IPS-NIHi7 (cell line): ENCODE data around the gene OPALIN.
A peak's percentile ranks its signal among the peaks of the same experiment; 100 is the strongest.
"Not testable (repeated sequence)": the region's sequence is repeated elsewhere in the genome, so short reads cannot be mapped to it uniquely, and the experiment has no call there.

Experiments used
- DNase-seq: peaks from one replicate; pipeline ENCODE4 v3.0.0; 2012; ENCODE audit warnings: mixed read lengths; ENCODE audit errors: extremely low spot score

OPALIN gene

DNA sequence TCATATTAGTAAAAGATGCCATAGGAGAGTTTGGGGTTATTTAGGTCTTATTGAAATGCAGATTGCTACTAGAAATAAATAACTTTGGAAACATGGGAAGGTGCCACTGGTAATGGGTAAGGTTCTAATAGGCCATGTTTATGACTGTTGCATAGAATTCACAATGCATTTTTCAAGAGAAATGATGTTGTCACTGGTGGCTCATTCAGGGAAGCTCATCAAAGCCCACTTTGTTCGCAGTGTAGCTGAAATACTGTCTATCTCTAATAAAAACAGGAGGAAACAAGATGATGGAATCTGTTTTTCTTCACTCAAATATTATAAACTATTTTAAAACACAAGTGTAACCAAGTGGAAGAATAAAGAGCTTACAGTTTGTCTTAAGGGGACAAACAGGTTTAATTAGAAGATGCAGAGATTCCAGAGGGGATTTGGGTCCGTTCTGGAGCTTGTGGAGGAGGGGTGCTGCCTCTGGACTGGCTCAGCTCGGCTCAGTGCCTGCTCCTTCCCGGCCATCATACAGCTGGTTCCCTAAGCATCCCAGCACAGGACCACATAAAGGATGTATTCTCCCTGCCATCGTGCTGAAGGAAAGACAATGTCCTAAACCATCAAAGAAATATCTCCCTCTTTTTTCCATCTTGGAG lies 20.4 kb downstream of the OPALIN start:
- DNase-seq = no peak

DNA sequence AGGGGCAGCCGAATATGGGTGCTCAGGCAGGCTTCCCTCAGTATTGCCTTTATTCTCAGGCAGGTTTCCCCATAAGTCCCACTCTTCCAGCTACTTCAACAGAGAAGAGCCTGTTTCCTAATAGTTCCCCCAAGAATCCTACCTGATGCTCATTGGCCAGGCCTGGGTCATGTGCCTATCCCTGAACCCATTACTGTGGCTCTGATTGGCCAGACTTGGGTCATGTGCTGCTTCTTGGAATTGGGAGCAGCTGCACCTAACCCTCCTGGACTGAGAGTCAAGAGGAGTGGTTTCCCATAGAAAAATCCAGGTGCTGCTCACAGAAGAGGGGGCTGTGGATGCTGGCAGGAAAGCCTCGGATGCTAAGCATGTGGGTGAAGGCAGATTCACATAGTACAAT lies 21.7 kb downstream of the OPALIN start:
- no peak for DNase-seq

DNA sequence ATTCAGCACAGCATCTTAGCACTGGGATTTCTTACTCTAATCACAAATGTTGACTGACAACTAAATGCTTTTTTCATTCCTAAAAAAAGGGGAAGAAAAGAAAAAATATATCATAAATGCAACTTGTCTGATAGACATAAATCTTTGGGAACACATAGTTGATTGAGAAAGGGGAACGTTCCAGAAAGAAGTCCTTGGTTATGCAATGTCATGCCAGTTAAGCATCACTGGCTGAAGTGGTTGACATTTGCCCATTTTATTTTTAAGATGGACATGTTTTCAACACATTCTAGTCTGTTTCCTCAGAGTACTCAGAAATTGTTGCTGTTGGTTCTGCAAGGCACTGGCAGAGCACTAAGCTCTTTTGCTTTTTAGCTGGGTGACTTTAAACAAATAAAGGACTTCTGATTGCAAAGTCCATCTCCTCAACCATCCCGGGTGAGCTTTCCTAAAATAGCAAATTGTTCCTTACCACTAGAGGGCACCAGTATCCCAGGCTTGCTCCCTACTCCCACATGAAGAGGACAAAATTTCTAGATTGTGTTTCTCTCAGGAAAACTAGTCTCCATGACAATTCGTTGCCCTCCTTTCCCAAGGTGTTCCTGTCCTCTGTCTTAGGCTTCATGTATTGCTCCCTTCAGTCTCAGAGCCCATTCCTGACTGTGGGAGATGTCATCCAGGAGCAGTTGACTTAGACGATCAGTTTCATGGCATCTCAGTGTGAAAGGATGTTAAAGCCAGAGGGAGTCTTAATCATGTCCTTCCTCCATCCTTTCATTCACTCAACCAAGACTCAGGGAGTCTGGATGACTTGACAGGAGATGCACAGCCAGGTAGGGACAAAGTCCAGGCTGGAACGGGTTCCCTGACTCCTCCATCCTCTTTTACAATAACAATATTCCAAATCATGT lies 23.9 kb downstream of the OPALIN start:
- peak; percentile 77 for DNase-seq

DNA sequence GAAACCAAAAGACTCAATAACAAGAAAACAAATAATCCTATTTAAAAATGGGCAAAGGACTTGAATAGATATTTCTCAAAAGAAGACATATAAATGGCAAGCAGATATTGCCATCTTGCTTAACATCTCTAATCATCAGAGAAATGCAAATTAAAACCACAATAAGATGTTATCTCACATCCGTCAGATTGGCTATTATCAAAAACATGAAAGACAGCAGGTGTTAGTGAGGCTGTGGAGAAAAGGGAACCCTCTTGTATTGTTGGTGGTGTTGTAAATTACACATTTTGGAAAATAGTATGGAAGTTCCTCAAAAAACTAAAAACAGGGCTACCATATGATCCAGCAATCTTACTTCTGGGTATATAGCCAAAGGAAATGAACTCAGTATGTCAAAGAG lies 25.7 kb downstream of the OPALIN start:
- DNase-seq = no peak

DNA sequence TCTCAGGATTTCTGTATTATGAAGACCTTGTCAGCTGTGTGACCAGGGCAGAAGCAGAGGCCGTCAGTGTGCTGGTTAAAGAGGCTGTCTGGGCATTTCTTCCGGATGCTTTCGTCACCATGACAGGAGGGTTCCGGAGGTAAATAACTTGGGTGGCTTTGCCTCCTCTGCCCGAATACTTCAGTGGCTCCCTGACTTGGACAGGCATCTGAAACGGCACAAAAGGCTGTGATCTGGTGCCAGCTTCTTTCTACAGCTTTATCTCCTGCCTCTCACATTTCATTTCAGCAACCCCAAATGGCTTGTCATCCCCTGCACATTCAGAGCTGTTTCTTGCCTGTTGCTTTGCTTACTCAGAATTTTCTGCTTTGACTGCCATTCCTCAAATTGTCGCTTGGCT lies 31.3 kb downstream of the OPALIN start:
- DNase-seq = no peak

DNA sequence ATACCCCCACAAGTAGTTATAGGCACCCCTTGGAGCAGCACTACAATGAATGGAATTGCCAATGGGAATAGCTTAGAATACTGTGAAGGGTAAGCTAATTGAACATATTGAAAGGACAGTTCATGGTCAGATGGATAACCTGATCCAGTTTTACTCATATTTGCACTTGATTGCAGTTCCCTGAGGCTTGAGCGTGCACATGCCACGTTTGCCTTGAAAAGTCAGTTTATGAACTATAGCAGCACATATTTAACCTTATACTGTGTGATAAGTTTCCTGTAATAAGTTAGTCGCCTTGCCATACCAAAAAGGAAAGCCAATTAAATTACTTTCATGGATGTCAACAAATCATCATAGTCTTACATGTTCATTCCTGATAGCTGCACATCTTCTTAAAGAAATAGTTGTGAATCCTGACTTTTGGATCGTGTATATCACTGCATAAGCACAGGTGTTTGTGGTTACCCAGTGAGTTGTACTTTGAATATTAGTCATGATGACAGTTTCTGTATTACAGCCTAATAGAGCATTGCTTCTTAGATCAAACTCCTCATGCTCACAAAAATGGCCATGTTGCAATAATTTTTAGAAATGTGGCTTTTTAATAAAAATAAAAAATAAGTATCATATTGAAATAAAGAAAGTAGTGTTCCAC lies 33.0 kb downstream of the OPALIN start:
- no peak for DNase-seq

DNA sequence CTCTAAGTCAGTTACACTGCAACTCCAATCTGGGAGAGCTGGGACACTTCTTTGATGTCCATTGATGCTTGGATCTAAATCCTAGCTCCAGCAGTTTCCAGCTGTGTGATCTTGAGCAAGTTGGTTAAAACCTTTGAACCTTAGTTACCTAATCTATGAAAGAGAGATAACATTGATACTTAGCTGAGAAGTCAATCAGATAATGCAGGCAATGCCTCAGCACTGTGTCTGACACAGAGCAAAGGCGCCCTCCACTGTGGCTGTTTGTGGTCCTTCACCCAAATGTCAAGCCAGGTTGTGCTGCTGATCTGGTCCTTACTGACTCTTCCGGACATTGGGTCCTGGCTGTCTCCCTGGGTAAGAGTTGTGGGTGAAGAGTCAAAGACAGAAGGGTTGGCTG lies 34.4 kb downstream of the OPALIN start:
- DNase-seq = peak; percentile 55

DNA sequence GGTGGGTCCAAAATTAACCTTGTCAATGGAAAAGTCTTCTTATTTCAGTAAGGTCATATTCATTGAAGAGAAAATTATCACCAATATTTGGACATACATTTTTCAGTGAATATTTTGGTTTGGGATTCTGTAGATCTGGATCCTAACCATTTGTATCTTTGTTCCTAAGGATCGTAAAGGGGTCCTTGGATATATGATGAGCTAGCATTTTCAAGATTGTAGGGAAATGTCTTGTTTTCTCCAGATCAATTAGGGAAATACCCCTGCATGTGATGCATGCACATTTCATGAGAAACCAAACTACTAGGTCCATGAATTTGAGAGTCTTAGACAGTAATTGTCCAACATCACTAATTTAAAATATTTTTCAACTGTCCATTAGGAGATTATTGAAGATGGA lies 36.5 kb downstream of the OPALIN start:
- no peak for DNase-seq

DNA sequence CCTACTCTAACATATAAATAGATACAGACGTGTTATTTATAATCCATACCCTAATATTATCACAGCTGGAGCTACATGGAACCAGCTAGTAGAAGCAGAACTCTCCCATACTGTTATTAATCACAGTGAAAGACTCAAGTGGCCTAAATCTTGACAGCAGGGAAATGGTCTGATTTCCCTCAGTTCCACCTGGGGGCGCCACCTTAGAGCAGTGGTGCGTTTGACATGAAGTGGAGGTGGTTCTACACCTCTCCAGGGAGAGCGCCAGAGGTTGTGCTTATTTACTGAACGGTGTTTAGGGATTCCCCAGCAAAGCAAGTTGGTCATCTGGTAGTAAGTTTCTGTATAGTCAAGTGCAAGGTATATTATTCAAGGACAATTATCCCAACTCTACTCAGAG lies 37.0 kb downstream of the OPALIN start:
- DNase-seq = peak; percentile 73

DNA sequence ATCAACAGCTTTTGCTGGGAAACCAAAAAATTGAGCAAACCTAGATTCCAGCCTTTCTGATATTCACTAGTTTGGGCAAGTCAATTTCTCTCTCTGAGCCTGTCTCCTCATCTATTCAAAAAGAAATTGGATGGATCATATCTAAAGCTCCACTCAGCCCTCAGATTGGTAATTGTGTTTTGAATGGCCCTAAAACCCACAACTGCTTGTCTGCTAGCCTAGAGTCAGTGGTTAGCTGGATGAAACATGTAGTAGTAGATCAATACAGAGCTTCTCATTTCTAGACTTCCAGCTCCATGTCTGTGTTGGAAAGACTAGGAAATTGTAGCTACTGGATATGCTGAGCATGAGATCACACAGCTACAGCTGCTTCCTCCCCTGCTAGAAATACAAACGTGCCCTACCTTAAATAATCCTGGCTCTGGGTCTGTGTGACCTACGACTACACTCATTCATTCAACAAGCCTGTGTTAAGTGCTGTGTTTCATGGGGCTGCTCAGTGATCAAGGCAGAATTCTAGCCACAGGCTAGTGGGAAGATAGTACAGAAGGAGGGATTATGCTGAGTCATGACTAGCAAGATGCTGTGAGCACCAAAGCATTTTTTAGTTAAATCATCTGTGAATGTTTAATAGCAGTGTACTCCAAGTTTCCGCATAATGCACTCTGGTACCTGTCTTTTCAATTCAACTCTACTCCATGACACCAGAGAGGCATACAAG lies 38.9 kb downstream of the OPALIN start:
- no peak for DNase-seq

DNA sequence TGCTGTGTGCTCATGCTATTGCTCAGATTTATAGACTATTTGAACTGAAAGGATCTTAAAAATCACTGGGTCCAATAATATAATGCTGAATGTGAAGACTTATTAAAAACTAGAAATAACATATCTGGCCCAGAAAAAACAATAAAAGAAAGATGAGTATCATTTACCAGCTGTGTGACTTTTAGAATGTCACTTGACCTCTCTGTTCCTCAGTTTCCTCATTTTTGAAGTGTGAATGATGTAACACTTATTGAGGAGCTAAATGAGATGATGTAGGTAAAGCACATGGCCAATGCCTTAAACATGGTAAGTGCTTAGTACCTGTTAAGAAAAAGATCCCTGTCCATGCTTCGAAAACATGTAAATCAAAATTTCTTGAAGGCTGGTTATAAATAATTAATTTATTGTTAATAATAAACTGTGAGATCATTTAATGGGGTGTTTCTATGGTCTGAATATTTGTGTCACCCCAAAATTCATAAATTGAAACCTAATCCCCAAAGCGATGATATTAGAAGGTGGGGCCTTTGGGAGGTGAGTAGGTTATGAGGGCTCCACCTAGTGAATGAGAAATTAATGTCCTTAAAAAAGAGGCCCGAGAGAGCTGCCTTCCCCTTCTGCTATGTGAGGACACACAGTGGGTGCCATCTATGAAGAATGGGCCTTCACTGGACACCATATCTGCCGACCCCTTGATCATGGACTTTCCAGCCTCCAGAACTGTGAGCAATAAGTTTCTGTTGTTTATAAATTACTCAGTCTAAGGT lies 41.6 kb downstream of the OPALIN start:
- no peak for DNase-seq

DNA sequence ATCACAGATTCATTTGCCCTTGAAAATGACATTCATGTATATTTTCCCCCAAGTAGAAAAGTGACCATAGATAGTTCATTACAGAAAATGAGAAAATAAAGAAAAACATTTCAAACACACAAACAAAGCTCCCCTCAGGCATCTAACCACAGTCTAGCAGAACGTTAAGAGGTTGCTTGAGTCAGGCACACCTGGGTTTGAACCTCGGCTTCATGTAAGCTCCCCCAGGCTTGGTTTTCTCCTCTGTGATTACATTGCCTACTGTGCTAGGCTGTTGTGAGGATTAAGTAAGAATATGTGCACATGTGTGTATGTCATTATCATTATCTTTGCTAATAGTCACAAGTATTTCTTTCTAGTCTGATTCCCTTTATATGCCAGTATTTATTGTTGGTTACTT lies 45.5 kb downstream of the OPALIN start:
- no peak for DNase-seq

DNA sequence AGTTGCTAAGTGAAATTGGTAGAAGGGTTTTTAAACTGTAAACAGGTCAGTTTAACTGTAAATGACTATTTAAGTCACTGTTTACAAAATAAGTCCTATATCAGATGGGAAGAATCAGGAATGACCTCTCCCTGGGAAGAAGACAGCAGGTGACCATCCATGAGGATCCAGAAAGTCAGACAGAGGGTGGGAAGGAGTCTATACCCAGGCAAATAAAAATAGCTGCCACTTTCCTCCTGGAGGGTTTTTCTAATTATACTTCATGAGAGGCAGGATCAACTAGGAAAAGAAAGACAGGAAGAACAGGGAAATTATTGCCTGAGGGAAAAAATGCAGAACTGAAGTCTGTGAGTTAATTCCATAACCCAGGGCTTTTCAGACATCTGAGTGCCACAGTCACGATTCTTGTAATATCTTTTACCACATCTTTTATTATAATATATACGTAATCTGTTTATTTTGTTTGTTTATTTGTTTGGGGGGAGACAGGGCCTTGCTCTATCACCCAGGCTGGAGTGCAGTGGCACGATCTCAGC lies 47.6 kb downstream of the OPALIN start:
- no peak for DNase-seq

DNA sequence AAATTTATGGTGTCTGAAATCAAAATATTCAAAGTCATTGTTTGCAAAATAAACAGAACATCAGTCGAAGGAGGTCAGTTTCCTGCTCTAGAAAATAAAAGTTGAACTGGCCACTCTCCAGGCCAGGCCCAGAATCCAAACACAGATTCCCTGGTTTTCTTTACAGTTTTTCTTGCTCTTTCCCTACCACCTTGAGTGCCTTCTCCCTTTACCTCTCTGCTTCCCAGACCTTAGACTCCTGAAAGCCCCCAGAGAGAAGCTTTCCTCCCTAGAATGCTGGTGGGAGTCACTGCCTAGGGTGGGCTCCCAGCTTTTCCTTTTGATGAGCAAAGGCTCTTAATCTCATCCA lies 48.5 kb downstream of the OPALIN start:
- no peak for DNase-seq

DNA sequence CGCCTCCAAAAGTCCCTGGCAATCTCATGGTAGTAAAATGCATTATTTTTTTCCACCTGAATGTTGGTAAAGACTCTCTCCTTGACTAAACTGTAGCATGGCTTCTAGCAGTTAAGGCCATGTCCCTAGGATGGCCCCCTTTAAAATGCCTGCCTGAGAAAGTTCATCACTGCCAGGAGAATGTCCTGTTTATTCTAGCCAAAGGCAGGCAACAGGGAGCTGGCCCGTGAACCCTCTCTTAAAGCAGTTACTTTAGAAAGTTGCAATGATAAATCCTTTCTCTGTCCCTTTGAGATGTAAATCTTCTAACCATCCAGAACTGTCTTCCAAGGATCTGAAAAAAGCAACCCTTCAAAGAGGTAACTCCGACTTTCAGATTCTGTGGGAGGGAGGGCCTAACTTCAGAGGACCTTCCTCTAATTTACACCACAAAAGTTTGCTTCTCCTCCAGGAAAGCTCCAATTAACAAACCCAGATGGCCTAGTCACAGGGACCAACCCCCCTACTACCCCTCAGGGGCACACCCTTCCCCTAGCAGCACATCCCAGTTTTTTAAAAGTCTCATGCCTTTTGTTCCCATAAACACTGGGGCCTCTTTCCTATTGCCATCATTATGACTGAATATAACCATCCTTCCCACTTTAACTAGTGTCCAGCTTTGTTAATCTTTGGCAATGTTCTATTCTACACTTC lies 49.0 kb downstream of the OPALIN start:
- DNase-seq = peak; percentile 83

DNA sequence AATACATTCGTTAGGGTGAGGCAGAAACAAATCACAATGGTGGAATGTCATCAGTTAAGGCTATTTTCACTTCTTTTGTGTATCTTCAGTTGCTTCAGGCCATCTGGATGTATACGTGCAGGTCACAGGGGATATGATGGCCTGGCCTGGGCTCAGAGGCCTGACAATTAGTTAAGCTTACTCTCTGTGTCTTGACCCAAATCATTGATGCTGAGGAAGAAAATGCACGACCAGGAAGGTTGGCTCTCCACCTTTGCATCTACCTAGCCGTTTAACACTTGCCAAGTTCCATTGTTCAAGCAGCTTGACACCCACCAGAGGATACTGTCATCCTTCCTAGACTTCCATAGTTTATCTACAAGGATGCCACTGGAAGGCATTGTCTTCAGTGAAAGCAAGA lies 49.9 kb downstream of the OPALIN start:
- DNase-seq = not testable (repeated sequence)

DNA sequence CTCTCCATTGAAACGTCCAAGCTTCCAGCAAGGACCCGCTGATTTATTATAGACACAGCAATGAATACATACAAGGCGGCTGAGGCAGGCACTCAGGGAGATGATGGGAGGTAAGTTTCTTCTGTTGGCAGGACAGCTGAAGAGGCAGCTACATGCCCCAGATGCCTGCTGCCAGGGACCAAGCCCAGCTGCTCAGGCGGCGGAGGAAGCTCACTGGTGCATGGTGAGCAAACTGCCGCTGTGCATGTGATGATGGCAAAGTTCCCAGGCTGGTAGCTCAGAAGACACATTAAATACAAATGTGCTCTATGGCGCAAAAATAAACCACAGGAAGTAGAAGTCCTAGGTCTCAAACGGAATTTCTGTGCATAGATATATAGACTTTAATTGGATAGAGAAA lies 52.3 kb downstream of the OPALIN start:
- DNase-seq = no peak

DNA sequence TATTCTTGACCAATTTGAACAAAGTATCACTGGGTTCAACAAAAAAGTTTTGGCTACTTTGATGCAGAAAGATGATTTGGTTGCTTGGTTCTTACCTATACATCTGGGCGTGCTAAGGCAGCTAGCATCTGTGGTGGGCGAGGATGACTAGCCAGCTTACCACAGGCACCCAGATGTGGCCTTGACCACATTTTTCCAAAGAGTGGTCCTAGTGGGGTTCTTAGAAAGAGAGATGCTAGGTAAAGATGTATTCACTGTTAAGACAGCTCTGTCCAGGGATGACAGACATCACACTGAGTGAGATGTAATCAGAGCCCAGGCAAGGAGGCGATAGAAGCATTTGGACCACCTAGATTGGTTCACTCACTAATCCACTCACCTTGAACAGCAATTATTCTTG lies 53.8 kb downstream of the OPALIN start:
- no peak for DNase-seq

DNA sequence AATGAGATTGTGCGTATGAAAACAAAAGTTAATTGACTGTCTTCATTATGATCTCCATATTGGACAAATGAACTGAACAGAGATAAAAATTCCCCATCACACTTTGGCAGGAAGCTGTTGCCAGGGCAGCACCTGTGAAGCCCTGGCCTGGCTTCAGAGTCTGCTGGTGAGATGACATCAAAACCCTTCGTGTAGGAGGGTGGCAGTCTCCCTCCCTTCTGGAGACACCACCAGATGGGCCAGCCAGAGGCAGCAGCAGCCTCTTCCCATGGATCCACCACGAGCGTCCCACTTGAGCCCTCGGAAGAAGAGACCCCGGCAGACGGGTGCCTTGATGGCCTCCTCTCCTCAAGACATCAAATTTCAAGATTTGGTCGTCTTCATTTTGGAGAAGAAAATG lies 54.6 kb downstream of the OPALIN start, which contains the start of gene DNTT:
TSS of gene DNTT (plus strand) at position 205 of the 400 bp plus-strand sequence. CDS start at position 269, 64 bp downstream.
- no peak for DNase-seq

DNA sequence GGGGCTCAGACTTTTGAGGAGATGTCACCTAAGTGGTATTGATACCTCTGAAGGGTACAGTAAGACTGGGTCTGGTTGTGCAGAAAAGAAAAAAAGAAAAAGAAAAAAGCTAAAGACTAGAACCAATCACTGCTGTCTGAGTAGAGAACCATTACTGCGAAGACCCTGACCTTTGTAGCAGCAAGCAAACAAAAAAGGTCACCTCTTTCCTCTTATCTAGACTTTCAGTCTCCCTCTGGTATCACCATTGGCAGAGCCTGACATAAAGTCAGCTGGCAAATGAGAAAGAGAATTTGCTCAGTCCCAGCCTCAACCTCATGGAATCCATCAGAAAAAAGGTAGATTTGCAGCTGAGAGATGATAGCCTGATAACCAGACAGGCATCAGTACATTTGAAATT lies 57.2 kb downstream of the OPALIN start:
- no peak for DNase-seq
